OCI-LY7 (cell line): ENCODE results near the gene LEUTX.

Experiments
- CTCF ChIP-seq: fragments of 200-600 bp; sonication (generic); conservative IDR thresholded peaks from 2 replicates; pipeline ENCODE4 v1.5.1; 2014; ENCODE audit warnings: mild to moderate bottlenecking, antibody characterized with exemption, low read length, moderate library complexity, mixed read lengths
- EZH2phosphoT487 ChIP-seq: fragments of 200-600 bp; sonication (generic); IDR thresholded peaks from 2 replicates; pipeline ENCODE4 v1.6.1; 2018; ENCODE audit warnings: low read depth, borderline replicate concordance, mild to moderate bottlenecking, mixed run types, antibody characterized with exemption, low read length, moderate library complexity, mixed read lengths

GRCh38 chr19:39818626-39819097 is 40.0 kb downstream of the LEUTX start:
- no peak for TF ChIP-seq EZH2phosphoT487
- no peak for TF ChIP-seq CTCF
